GM19455 (cell line): ENCODE measurements around the gene ADGRD2.

Experiments used
- ATAC-seq: cut with Tn5 transposase; IDR thresholded peaks from one replicate; pipeline ENCODE4 v1.9.1; 2021; ENCODE audit not compliant: unreplicated experiment

ADGRD2 gene

GRCh38 chr9:124477648-124478285, 27.5 kb downstream of the ADGRD2 start:
- ATAC-seq, result no peak

GRCh38 chr9:124478354-124478753, 28.1 kb downstream of the ADGRD2 start:
- ATAC-seq, result no peak

GRCh38 chr9:124479371-124479770, 29.1 kb downstream of the ADGRD2 start:
- no peak for ATAC-seq

DNA sequence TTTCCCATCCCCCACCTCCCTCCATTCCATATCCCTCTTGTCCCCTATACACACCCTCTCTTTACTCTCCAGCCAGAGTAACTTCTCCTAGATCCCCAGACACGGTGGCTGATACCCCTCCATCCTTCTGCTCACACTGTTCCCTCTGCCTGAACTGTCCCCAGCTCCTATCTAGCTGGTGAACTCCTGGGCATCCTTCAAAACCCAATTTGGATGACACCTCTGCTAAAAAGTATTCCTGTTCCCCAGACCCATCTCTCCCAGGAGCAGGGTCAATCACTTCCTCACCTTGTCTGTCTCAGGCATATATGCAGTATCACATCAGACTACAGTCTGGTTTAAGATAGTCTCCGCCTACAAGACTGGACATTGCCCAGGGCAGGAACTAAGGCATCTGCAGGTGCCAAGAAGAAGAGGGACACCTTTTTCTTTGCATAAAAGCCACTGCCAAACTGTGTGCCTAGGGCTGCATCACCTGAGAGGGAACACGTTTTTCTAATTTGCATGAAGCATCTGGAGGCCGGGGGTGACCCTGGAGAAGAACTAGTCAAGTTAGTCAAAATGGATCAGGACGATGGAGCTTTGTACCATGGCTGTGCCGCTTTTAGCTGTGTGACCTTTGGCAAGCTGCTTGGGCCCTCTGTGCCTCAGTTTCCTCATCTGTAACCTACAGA, 29.8 kb downstream of the ADGRD2 start:
- no peak for ATAC-seq

DNA sequence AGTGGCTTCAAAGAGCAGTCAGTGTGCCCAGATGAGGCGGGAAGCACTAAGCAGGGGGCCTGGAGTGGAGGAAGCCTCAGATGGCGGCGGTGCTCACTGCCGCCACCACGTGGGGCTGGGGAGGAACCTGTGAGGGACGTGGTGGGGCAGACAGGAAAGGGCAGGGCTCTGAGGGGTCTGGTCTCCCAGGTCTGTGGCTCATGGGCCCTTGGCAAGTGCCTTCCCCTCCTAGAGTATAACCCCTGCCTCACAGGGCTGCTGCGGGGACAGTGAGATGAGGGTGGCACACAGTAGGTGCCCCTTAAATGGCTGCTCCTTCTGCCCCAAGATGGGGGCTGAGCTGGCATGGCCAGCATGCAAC, 30.4 kb downstream of the ADGRD2 start:
- ATAC-seq, result no peak

GRCh38 chr9:124481115-124481514, 30.9 kb downstream of the ADGRD2 start:
- no peak for ATAC-seq

- ATAC-seq, result no peak
These were observed 32.3 kb downstream of the ADGRD2 start for GRCh38 chr9:124482431-124483031.

- ATAC-seq, result no peak
These were observed 33.2 kb downstream of the ADGRD2 start for GRCh38 chr9:124483481-124483880.

GRCh38 chr9:124485201-124485600, 35.0 kb downstream of the ADGRD2 start:
- ATAC-seq, result no peak

DNA sequence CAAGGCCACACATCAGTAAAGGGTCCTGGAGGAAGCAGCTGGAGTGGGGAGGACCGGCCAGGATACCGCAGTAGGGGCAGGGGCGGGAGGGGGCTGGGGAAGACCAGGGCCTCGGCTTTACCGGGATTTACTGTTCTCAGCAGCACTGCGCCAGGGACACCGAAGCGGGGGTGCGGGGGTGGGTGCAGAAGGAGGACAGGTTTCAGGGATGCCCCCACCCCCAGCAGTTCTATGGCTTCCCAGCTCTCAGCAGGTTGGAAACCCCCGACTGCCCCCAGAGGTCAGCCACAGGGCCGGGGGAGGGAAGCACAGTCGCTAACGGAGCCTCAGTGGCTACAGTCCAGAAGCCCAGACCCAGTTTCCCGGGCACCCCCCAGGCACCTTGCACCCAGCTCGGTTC, 35.7 kb downstream of the ADGRD2 start:
- no peak for ATAC-seq

- no peak for ATAC-seq
These were observed 36.6 kb downstream of the ADGRD2 start for GRCh38 chr9:124486778-124487259.

DNA sequence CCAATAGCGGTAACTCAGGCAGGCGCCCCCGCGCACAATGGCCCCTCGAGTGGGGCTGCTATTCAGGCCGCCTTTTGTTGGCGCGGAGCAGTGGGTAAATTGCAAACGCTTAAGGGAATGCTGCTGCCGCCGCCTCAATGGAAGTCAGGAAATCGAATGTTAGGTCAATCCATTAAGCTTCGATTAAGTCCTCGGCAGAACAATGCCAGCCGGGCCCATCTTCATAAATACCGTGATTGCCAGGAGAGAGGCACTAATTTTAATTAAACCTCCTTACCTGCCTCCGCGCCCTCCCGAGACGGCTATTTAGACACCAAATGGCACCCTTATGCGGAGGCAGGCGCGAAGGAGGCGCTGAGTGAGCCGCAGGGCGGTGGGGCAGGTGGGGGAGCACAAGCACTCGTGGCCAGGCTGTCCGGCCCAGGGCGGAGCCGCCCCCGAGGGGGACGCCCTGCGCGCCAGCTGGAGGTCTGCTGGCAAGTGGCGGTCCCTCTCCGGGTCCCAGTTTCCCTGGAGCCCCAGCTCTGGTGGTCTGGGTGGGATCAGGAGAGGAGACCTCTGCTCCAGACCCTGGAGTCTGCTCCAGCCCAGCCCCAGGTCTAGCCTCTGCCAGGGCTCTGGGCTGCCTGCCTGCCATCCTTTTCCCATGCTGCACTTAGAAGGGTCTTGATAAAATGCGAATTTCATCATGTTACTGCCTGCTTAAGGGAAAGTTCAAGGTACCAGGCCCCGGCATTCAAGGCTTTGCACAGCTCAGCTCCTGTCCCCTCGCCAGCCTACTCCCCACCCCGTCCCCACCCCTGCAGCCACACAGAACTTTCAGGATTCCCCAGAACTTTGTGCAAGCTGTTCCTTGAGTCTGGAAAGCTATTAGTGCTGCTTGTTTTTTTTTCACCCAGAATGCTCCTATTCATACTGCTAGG, 37.3 kb downstream of the ADGRD2 start:
- no peak for ATAC-seq

DNA sequence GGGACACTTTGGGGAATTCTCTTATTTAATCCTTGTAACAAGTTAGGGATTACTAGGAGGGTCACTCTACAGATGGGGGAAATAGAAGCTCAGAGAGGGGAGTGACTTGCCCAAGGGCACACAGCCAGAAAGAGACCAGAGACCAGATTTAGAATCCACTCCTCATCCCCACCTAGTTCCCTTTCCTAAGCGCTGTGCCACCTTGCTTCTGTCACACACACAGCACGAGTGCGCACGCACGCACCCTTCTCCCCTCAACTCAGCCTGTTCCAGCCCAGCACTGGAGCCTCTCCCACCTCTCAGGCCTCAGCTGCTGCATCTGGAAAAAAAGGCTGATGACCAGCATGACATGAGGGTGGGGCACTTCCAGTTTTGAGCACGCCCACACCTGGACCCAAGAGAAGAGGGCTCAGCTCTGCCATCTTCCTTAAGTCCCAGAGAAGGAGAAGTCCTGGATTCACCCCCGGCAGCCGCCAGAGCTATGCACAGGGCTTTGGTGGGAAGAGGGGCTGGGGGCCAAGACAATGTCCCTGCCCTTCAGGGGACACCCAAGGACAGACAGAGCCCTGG, 38.5 kb downstream of the ADGRD2 start:
- no peak for ATAC-seq

- ATAC-seq, result no peak
These were observed 39.0 kb downstream of the ADGRD2 start for GRCh38 chr9:124489222-124489621.

DNA sequence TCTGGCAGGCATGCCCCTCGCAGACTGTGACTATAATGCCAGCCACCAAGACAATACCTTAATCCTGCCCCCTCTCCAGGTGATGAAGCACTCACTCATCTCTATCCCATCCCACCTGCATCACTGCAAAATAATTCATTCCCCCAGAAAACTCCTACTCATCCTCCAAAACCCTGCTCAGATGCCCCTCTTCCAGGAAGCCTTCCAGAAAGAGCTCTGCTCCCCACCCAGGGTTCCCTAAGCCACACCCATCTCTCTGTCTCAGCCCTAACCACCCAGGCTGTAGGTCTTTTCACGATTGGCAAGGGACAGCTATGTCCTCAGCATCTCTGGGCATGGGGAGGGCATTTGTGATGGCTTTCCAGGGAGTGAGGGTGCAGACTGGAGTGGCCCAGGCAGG, 39.8 kb downstream of the ADGRD2 start:
- no peak for ATAC-seq

DNA sequence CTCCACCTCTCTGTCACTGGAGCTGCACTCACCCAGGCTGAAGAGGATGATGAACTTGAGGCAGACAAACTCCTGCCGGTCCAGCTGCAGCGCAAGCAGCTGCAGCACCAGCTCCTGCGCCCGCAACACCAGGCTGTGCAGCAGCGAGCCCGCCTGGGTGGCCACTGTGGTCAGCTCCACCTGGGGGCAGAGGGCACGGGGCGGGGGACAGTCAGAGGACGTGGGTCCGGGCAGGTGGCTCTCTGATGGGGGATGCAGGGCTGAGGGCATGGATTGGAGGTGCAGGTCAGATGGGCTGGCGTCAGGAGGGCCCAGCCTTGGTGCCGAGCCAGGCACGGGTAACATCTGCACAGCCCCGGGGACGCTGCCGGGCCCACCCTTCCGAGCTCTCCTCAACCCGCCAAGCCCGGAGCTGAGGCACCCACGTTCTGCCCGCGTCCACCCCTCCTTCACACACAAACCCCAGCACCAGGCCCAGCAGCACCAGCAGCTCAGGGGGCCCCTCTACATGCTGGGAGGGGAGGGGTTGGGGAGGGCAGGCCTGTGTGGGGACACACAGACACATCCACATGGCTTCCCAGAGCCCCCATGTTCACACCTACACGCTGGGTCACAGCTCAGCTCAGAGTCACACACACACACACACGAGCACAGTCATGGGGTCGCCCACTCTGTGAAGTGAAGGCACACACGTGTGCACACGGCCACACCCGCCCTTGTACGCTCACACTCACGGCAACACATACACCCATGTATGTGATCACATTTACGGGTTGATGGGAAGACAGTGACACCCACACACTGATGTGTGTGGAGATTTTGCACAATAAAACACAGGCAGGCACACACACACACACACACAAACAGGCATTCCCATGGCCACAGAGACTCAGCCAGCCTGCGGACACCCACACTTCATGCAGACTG, 41.1 kb downstream of the ADGRD2 start:
- ATAC-seq, result no peak

- no peak for ATAC-seq
These were observed 42.6 kb downstream of the ADGRD2 start for GRCh38 chr9:124492818-124493217.

DNA sequence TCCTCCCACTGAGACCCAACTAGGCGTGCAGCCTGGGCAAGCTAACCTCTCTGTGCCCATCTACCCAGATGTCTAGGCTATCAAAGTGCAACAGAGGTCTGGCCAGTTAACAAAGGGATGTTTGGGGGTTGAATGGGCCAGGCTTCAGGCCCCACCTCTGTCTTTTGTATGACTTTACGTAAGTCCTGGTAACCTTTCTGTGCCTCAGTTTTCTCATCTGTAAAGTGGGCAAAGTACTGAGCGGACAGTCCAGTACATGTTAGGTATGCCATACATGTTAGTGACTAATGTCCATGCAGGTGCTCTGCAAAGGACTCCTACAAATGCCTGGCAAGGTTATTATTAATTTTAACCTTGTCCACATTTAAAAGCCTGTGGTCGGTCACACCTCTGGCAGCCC, 43.0 kb downstream of the ADGRD2 start:
- ATAC-seq, result no peak

- ATAC-seq, result no peak
These were observed 43.7 kb downstream of the ADGRD2 start for GRCh38 chr9:124493794-124494479.
